ENCODE data around the gene FGD3.

Gene FGD3

DNA sequence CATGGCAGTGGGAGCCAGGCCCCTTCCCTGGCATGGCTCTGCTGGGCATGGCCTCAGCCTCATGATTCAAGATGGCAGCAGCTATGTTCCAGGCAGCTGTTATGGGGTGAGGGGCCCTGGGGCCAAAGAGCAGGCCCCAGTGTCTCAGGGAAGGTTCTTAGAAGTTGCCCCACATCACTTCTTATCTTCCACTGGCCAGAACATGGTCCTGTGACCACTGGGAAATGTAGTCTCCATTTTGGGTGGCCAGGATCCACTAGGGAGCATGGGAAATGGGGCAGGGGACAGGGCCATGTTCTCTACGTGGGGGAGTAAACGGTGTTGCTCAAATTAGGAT, 129.4 kb downstream of the FGD3 start:
- no peak overlapping the region for H3K4me3 ChIP-seq (ENCODE audit: control insufficient read depth, low read depth, low read length)
- TF ChIP-seq, protein P1, sequence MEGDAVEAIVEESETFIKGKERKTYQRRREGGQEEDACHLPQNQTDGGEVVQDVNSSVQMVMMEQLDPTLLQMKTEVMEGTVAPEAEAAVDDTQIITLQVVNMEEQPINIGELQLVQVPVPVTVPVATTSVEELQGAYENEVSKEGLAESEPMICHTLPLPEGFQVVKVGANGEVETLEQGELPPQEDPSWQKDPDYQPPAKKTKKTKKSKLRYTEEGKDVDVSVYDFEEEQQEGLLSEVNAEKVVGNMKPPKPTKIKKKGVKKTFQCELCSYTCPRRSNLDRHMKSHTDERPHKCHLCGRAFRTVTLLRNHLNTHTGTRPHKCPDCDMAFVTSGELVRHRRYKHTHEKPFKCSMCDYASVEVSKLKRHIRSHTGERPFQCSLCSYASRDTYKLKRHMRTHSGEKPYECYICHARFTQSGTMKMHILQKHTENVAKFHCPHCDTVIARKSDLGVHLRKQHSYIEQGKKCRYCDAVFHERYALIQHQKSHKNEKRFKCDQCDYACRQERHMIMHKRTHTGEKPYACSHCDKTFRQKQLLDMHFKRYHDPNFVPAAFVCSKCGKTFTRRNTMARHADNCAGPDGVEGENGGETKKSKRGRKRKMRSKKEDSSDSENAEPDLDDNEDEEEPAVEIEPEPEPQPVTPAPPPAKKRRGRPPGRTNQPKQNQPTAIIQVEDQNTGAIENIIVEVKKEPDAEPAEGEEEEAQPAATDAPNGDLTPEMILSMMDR (IDR thresholded peaks at IDR 0.05; ENCODE audit: control insufficient read depth, insufficient read depth, low read depth, low read length, missing control alignments), result no peak
- DNase-seq (ENCODE audit: low read depth), result no peak

DNA sequence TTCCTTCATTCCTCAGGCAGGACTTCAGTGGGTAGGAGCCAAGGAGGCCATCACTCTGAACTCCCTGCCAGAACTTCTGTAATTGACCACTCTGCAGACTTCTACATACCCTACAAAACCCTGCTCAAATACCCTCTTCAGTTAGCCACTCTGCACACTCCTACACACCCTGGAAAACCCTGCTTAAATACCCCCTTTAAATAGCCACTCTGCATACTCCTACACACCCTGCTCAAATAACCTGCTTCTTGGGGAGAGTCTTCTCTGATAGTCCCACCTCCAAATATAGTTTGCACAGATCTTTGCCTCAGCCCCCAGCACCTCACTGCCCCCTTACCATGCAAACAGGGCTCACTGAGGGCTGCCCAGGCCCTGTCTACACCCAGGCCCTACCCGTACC, 130.0 kb downstream of the FGD3 start:
- DNase-seq (ENCODE audit: low read depth), result no peak
- TF ChIP-seq, protein P1 (IDR thresholded peaks at IDR 0.05; ENCODE audit: control insufficient read depth, insufficient read depth, low read depth, low read length, missing control alignments), result no peak
- H3K4me3 ChIP-seq (ENCODE audit: control insufficient read depth, low read depth, low read length), result no peak overlapping the region

DNA sequence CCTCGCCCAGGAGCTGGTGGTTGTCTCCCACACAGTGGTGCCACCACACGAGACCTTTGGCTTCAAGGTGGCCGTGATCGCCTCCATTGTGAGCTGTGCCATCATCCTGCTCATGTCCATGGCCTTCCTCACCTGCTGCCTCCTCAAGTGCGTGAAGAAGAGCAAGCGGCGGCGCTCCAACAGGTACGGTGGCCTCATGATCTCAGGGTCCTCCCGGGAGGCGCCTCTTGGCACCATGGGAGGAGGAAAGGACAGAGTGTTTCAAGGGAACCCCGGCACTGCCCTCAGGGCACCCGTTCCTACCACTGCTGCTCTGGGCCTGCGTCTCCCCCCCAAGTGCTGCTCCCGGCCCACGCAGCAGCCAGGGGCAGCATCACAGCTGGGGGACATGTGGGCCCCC, 130.5 kb downstream of the FGD3 start:
- DNase-seq (ENCODE audit: low read depth), result no peak
- TF ChIP-seq, protein P1 (IDR thresholded peaks at IDR 0.05; ENCODE audit: control insufficient read depth, insufficient read depth, low read depth, low read length, missing control alignments), result no peak

DNA sequence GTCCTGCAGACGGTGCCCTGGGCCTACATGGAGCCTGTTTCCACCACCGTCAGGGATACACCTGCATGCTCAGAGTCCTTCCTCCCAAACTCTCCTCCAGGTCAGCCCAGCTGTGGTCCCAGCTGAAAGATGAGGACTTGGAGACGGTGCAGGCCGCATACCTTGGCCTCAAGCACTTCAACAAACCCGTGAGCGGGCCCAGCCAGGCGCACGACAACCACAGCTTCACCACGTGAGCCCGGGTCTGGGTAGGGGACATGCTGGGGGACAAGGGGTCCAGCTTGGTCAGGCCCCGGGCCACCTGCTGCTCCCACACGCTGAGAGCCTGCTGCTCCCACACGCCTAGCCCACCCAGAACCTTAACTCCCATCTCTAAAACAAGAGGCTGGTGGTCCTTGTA, 132.0 kb downstream of the FGD3 start:
- TF ChIP-seq, protein P1 (IDR thresholded peaks at IDR 0.05; ENCODE audit: control insufficient read depth, insufficient read depth, low read depth, low read length, missing control alignments), result no peak
- H3K4me3 ChIP-seq (ENCODE audit: control insufficient read depth, low read depth, low read length), result no peak overlapping the region

More for the DNA sequence above, 130.5 kb downstream of the FGD3 start:
- no peak overlapping the region for H3K4me3 ChIP-seq (ENCODE audit: control insufficient read depth, low read depth, low read length)

DNA sequence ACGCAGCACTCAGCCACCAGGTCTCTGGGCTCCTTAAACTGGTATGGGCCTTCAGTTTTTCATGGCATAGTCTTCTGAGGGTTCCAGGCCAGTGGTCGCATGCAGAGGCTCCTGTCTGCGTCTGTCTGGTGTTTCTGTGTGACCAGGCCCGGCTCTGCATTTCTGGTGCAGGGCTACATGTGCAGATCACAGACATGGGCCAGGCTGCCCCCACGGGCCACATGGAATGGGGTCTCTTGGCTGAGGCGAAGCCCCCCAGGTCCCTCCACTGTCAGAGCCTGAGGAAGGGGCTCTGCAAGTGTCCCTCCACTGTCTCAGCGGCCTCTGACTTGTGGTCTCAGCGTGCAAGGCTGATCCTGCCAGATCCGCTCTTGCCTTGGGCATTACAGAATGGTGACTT, 133.1 kb downstream of the FGD3 start:
- no peak for DNase-seq (ENCODE audit: low read depth)
- no peak overlapping the region for H3K4me3 ChIP-seq (ENCODE audit: control insufficient read depth, low read depth, low read length)
- TF ChIP-seq, protein P1 (IDR thresholded peaks at IDR 0.05; ENCODE audit: control insufficient read depth, insufficient read depth, low read depth, low read length, missing control alignments), result no peak

More for the DNA sequence above, 132.0 kb downstream of the FGD3 start:
- DNase-seq (ENCODE audit: low read depth), result no peak

DNA sequence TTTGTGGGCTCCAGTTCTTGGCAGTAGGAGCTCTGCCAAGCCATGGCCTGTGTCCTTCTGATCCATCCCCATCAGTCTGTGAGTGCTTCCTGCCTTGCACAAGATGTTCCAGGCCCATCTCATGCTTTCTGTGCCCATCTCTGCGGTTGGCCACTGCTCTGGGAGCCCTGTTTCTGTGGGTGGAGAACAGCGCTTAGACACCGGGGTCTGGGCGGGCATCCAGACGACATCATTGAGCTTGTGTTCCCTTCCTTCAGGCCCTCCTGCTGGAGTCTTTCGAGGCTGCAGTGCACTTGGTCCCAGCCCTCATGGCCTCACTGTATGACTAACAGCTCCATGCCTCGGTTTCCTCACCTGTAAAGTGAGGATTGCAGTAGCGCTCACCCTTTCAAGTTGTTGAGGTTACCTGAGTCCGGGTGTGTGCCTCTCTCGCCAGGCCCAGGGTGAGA, 133.8 kb downstream of the FGD3 start:
- no peak for DNase-seq (ENCODE audit: low read depth)
- TF ChIP-seq, protein P1 (IDR thresholded peaks at IDR 0.05; ENCODE audit: control insufficient read depth, insufficient read depth, low read depth, low read length, missing control alignments), result no peak
- H3K4me3 ChIP-seq (ENCODE audit: control insufficient read depth, low read depth, low read length), result no peak overlapping the region

DNA sequence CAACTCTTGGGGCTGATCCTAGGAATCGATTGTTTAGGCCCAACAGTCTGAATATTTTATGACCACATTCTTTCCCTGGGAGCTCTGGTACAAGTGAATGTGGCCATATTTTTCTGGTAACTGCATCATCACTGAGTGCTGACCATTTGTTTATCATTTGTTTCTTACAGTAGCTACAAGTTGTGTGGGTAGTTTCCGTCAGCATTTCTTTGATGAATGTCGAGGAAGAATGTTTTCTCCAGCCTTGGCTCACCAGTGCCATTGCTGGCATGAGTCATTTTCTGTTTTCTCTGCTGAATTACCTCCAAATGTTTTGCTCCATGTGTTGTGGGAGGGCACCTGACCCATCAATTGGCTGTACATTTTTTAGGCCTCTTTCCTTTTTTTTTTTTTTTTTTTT, 134.6 kb downstream of the FGD3 start:
- TF ChIP-seq, protein P1 (IDR thresholded peaks at IDR 0.05; ENCODE audit: control insufficient read depth, insufficient read depth, low read depth, low read length, missing control alignments), result no peak
- no peak for DNase-seq (ENCODE audit: low read depth)

More for the DNA sequence above, 134.6 kb downstream of the FGD3 start:
- H3K4me3 ChIP-seq (ENCODE audit: control insufficient read depth, low read depth, low read length), result no peak overlapping the region
